Astrocyte of the cerebellum (primary cell): ENCODE measurements around the gene GARIN1A.
"Not testable (repeated sequence)": the region's sequence is repeated elsewhere in the genome, so short reads cannot be mapped to it uniquely, and the experiment has no call there.

ENCODE experiments used
- DNase-seq: peaks from one replicate; pipeline ENCODE4 v3.0.0-alpha.2; 2011; ENCODE audit warnings: low read depth
- H3K4me3 ChIP-seq: 2 replicates; pipeline ENCODE4 v1.5.1; 2011; ENCODE audit warnings: mild to moderate bottlenecking, low read depth, low read length, moderate library complexity
- CTCF ChIP-seq: IDR thresholded peaks from 2 replicates; pipeline ENCODE4 v1.5.1; 2012; ENCODE audit warnings: low read length, low read depth, moderate library complexity, mild to moderate bottlenecking; ENCODE audit errors: missing control alignments
- in situ Hi-C: cut with HindIII; loops from 2 replicates; pipeline ENCODE4 v1.10.0; 2017; ENCODE audit warnings: low sequenced_read_pairs

GARIN1A gene

GRCh38 chr7:128661446-128661845, 10.6 kb upstream of the GARIN1A start:
- in situ Hi-C loops = no loop called here
- H3K4me3 ChIP-seq = no peak overlapping the region
- TF ChIP-seq CTCF = no peak
- DNase-seq = no peak

DNA sequence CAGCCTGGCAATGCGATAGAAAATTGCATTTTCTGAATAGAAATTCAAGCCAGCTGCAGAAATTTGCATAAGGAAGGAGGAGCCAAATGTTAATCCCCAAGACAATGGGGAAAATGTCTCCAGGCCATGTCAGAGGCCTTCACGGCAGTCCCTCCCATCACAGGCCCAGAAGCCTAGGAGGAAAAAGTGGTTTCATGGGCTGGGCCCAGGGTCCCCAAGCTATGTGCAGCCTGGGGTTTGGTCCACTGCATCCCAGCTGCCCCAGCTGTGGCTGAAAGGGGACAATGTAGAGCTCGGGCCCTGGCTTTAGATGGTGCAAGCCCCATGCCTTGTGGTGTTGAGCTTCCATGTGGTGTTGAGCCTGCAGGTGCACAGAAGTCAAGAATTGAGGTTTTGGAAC, 10.0 kb upstream of the GARIN1A start:
- H3K4me3 ChIP-seq = no peak overlapping the region
- TF ChIP-seq CTCF = no peak
- no peak for DNase-seq
- in situ Hi-C loops = no loop called here

- DNase-seq, in situ Hi-C loops, H3K4me3 ChIP-seq: not testable (repeated sequence)
Observed at GRCh38 chr7:128663223-128663622, 8.9 kb upstream of the GARIN1A start.

GRCh38 chr7:128665057-128665456, 7.0 kb upstream of the GARIN1A start:
- in situ Hi-C loops = no loop called here

DNA sequence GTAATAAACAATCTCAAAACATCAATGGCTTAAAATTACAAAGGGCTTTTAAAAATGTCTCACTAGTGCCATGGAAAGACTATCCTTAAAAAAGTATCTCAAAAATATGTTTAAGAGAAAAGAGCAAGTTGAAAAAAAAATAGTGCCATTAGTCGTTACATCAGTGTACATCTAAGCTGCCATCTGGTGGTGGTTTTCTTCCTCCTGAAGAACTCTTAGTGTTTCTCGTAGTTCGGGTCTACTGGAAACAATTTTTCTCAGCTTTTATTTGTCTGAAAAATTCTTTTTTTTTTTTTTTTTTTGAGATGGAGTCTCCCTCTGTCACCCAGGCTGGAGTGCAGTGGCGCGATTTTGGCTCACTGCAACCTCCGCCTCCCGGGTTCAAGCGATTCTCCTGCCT, 5.9 kb upstream of the GARIN1A start:
- in situ Hi-C loops = no loop called here
- peak; percentile 31 for TF ChIP-seq CTCF
- no peak overlapping the region for H3K4me3 ChIP-seq
- no peak for DNase-seq

More at GRCh38 chr7:128665057-128665456, 7.0 kb upstream of the GARIN1A start:
- TF ChIP-seq CTCF = no peak
- no peak overlapping the region for H3K4me3 ChIP-seq
- DNase-seq = no peak

GRCh38 chr7:128672927-128673517, 930 bp downstream of the GARIN1A start:
- no peak for DNase-seq
- no peak overlapping the region for H3K4me3 ChIP-seq
- in situ Hi-C loops = no loop called here

More at GRCh38 chr7:128672927-128673517, 930 bp downstream of the GARIN1A start:
- TF ChIP-seq CTCF = peak; percentile 62
